Stimulated activated CD4-positive, alpha-beta T cell treated with anti-CD3 and anti-CD28 coated beads, TNF-alpha, amount 100 ng/mL, for 1 hour (primary cell): ENCODE measurements around the gene TMEM145.

Experiments
- DNase-seq, 3 donors: peaks; one replicate each; pipeline ENCODE4 v3.0.0-alpha.2; 2020; ENCODE audit warnings: low read depth in 3 of 3, low spot score in 1 of 3

The TMEM145 gene

GRCh38 chr19:42288881-42289555, 24.1 kb upstream of the TMEM145 start:
- DNase-seq: no peak

GRCh38 chr19:42289556-42290041, 23.5 kb upstream of the TMEM145 start:
- DNase-seq: no peak

GRCh38 chr19:42290136-42290522, 23.0 kb upstream of the TMEM145 start:
- DNase-seq: no peak

GRCh38 chr19:42290523-42291434, 22.3 kb upstream of the TMEM145 start:
- peak in 2 of 3 donors; percentile 38 to 45 for DNase-seq

- no peak for DNase-seq
Observed at GRCh38 chr19:42291435-42291810, 21.7 kb upstream of the TMEM145 start.

GRCh38 chr19:42292042-42292960, 20.8 kb upstream of the TMEM145 start:
- no peak for DNase-seq

- no peak for DNase-seq
Observed at GRCh38 chr19:42292963-42293362, 20.1 kb upstream of the TMEM145 start.

- DNase-seq: no peak
Observed at GRCh38 chr19:42293540-42293939, 19.6 kb upstream of the TMEM145 start.

GRCh38 chr19:42293948-42294347, 19.2 kb upstream of the TMEM145 start:
- DNase-seq: no peak

- no peak for DNase-seq
Observed at GRCh38 chr19:42294471-42295137, 18.5 kb upstream of the TMEM145 start.

- no peak for DNase-seq
Observed at GRCh38 chr19:42295342-42295741, 17.8 kb upstream of the TMEM145 start.

GRCh38 chr19:42295831-42296525, 17.1 kb upstream of the TMEM145 start:
- peak; percentile 68 to 94 (median 76) for DNase-seq

GRCh38 chr19:42297039-42297438, 16.1 kb upstream of the TMEM145 start:
- DNase-seq: no peak

GRCh38 chr19:42301646-42302203, 11.4 kb upstream of the TMEM145 start, which contains the start of gene PRR19:
Gene PRR19, plus strand, starts transcription at chr19:42302132. Its CDS starts 7,453 bp downstream, at chr19:42309585.
- no peak for DNase-seq

- DNase-seq: no peak
Observed at GRCh38 chr19:42303101-42303464, 10.0 kb upstream of the TMEM145 start.

- no peak for DNase-seq
Observed at GRCh38 chr19:42303876-42304275, 9.2 kb upstream of the TMEM145 start.

GRCh38 chr19:42306646-42307045, 6.5 kb upstream of the TMEM145 start:
- DNase-seq: no peak

GRCh38 chr19:42309686-42310085, 3.4 kb upstream of the TMEM145 start:
- no peak for DNase-seq

GRCh38 chr19:42311657-42312056, 1.5 kb upstream of the TMEM145 start:
- no peak for DNase-seq

- no peak for DNase-seq
Observed at GRCh38 chr19:42312370-42312769, 739 bp upstream of the TMEM145 start.
